NB4 (cell line): ENCODE results near the gene TLX2.
A peak's percentile ranks its signal among the peaks of the same experiment; 100 is the strongest.

Experiments used
- CTCF ChIP-seq: IDR thresholded peaks from one replicate; pipeline ENCODE4 v1.5.1; 2012; ENCODE audit warnings: low read depth, low read length
- MYC ChIP-seq: IDR thresholded peaks from 2 replicates; pipeline ENCODE4 v1.6.1; 2011; ENCODE audit warnings: low read depth, low read length

- TF ChIP-seq CTCF (no peak), MYC (peak; percentile 28; the same call in 1 of the 2 replicates)
These were observed 11.7 kb downstream of the TLX2 start, which contains the start of gene DQX1 for GRCh38 chr2:74525717-74526648.
